HEK293T (cell line): Measurements from ENCODE around the gene CD81.

Source experiments
- CTCF ChIA-PET: fragments of 350-600 bp; formaldehyde crosslinking; extraction: SDS; loops from one replicate; lab custom pipeline; 2021; ENCODE audit warnings: antibody characterized with exemption, inconsistent platforms; lab: Yijun Ruan, JAX
- POLR2A ChIA-PET: fragments of 350-600 bp; formaldehyde crosslinking; extraction: SDS; loops from one replicate; lab custom pipeline; 2020; ENCODE audit warnings: antibody characterized with exemption, inconsistent platforms; lab: Yijun Ruan, JAX
- DNase-seq: peaks from one replicate; pipeline ENCODE4 v3.0.0; 2012; ENCODE audit warnings: mixed read lengths; ENCODE audit errors: extremely low spot score
- ARNT ChIP-seq: fragments of 450-650 bp; IDR thresholded peaks from 2 replicates; pipeline ENCODE4 v1.6.1; 2017; ENCODE audit warnings: mild to moderate bottlenecking
- BHLHE40 ChIP-seq: fragments of 450-650 bp; IDR thresholded peaks from 2 replicates; pipeline ENCODE4 v1.6.1; 2016; ENCODE audit warnings: mild to moderate bottlenecking, moderate library complexity, borderline replicate concordance
- CTBP1 ChIP-seq: fragments of 450-650 bp; IDR thresholded peaks from 2 replicates; pipeline ENCODE4 v1.6.1; 2016; ENCODE audit warnings: borderline replicate concordance
- ELF4 ChIP-seq: fragments of 450-650 bp; IDR thresholded peaks from 2 replicates; pipeline ENCODE4 v1.6.1; 2017; ENCODE audit warnings: antibody characterized with exemption
- FOXA1 ChIP-seq: fragments of 450-650 bp; IDR thresholded peaks from 2 replicates; pipeline ENCODE4 v1.6.1; 2016; ENCODE audit warnings: mild to moderate bottlenecking
- FOXK2 ChIP-seq: fragments of 450-650 bp; IDR thresholded peaks from 2 replicates; pipeline ENCODE4 v1.6.1; 2016; ENCODE audit warnings: mild to moderate bottlenecking
- FOXM1 ChIP-seq: fragments of 450-650 bp; IDR thresholded peaks from 2 replicates; pipeline ENCODE4 v1.6.1; 2017; ENCODE audit warnings: mild to moderate bottlenecking, borderline replicate concordance
- HDGF ChIP-seq: fragments of 450-650 bp; IDR thresholded peaks from 2 replicates; pipeline ENCODE4 v1.6.1; 2017; ENCODE audit warnings: antibody characterized with exemption, borderline replicate concordance
- L3MBTL2 ChIP-seq: fragments of 450-650 bp; conservative IDR thresholded peaks from 2 replicates; pipeline ENCODE4 v1.6.1; 2016; ENCODE audit warnings: mild to moderate bottlenecking
- LEF1 ChIP-seq: fragments of 450-650 bp; IDR thresholded peaks from 2 replicates; pipeline ENCODE4 v1.6.1; 2017; ENCODE audit warnings: mild to moderate bottlenecking, borderline replicate concordance
- NFRKB ChIP-seq: fragments of 450-650 bp; IDR thresholded peaks from 2 replicates; pipeline ENCODE4 v1.6.1; 2016; ENCODE audit warnings: mild to moderate bottlenecking, moderate library complexity
- PKNOX1 ChIP-seq: fragments of 450-650 bp; IDR thresholded peaks from 2 replicates; pipeline ENCODE4 v1.6.1; 2016
- SP1 ChIP-seq: fragments of 450-650 bp; IDR thresholded peaks from 2 replicates; pipeline ENCODE4 v1.6.1; 2017
- SUZ12 ChIP-seq: fragments of 450-650 bp; IDR thresholded peaks from 2 replicates; pipeline ENCODE4 v1.6.1; 2016; ENCODE audit warnings: mild to moderate bottlenecking
- TARDBP ChIP-seq: fragments of 450-650 bp; IDR thresholded peaks from 2 replicates; pipeline ENCODE4 v1.6.1; 2016
- ZNF384 ChIP-seq: fragments of 450-650 bp; IDR thresholded peaks from 2 replicates; pipeline ENCODE4 v1.6.1; 2016

Gene CD81

GRCh38 chr11:2414616-2415015 is 37.5 kb downstream of the CD81 start:
- CTCF ChIA-PET = no interaction called here
- POLR2A ChIA-PET = no interaction called here
- TF ChIP-seq PKNOX1 (no peak), ARNT (no peak), BHLHE40 (no peak), SUZ12 (no peak), LEF1 (no peak), SP1 (no peak), FOXK2 (no peak), FOXA1 (no peak), ZNF384 (no peak), FOXM1 (no peak), ELF4 (no peak), HDGF (no peak), TARDBP (no peak), NFRKB (no peak), CTBP1 (no peak), L3MBTL2 (no peak)
- no peak for DNase-seq

GRCh38 chr11:2415171-2415570 is 38.1 kb downstream of the CD81 start:
- ChIA-PET CTCF (no interaction called here), POLR2A (no interaction called here)
- TF ChIP-seq LEF1 (no peak), SP1 (no peak), FOXM1 (no peak), HDGF (no peak), ZNF384 (no peak)
- no peak for DNase-seq

- POLR2A ChIA-PET = no interaction called here
- DNase-seq = no peak
- CTCF ChIA-PET = no interaction called here
- no peak for TF ChIP-seq SP1
- TF ChIP-seq FOXM1 = no peak
- no peak for TF ChIP-seq HDGF
- TF ChIP-seq SUZ12 = no peak
- no peak for TF ChIP-seq FOXK2
- no peak for TF ChIP-seq ELF4
- no peak for TF ChIP-seq BHLHE40
- TF ChIP-seq PKNOX1 = no peak
- no peak for TF ChIP-seq ZNF384
- TF ChIP-seq FOXA1 = no peak
- TF ChIP-seq LEF1 = no peak
- TF ChIP-seq NFRKB = no peak
- TF ChIP-seq TARDBP = no peak
- TF ChIP-seq CTBP1 = no peak
- no peak for TF ChIP-seq ARNT
Measured at GRCh38 chr11:2415601-2416380, 38.7 kb downstream of the CD81 start.

- POLR2A ChIA-PET = interaction anchor here (0.8 to 1.0 kb wide), 2 partner anchors 15 to 16 kb away, joined by 3 to 5 read pairs; partner anchors contain the start of gene TSSC4
Measured at GRCh38 chr11:2416765-2417164, 39.7 kb downstream of the CD81 start.

More at GRCh38 chr11:2416765-2417164, 39.7 kb downstream of the CD81 start:
- DNase-seq = no peak
- CTCF ChIA-PET = no interaction called here
- TF ChIP-seq SP1 = no peak
- TF ChIP-seq HDGF = no peak
- no peak for TF ChIP-seq FOXK2
- TF ChIP-seq SUZ12 = no peak
- TF ChIP-seq BHLHE40 = no peak
- TF ChIP-seq FOXA1 = no peak
- TF ChIP-seq CTBP1 = no peak
- no peak for TF ChIP-seq ELF4
- no peak for TF ChIP-seq PKNOX1
- TF ChIP-seq LEF1 = no peak
- TF ChIP-seq ARNT = no peak
- no peak for TF ChIP-seq TARDBP
- no peak for TF ChIP-seq FOXM1
- no peak for TF ChIP-seq NFRKB
- TF ChIP-seq L3MBTL2 = no peak
- no peak for TF ChIP-seq ZNF384
